Measurements from ENCODE around the gene NSRP1. TPM values are rescaled to one million over a fixed set of nuclear protein-coding genes. Genes with fewer than 3 reads are reported as not detected.
"Not testable (repeated sequence)": the region's sequence is repeated elsewhere in the genome, so short reads cannot be mapped to it uniquely, and the experiment has no call there.

NSRP1 gene
- total RNA-seq, 1 donor from 2014 or later: 28.2 TPM

DNA sequence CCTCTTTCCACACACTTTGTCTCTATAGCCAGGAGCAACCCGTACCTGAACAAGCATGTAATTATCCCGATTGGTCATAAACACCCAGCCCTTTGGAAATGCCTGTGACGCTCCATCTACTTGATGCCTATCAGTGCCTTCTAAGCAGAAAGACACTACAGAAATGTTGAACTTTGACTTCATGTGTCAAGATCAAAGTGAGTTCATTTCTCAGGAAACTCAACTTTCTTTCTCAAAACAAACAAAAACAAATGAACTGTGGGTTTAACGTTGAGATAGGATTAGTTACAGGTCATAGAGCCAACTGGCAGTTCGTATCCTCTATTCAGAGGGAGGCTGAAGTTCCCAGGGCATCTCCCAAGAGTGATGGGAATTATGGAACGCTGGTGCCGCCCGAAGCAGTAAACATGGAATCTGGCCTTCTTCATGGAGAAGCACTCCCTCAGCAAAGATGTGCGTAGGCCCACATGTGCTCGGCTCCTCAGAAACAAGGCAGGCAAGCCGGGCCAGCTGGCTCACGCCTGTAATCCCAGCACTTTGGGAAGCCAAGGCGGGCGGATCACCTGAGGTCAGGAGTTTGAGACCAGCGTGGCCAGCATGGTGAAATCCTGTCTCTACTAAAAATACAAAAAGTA is 109.4 kb downstream of the NSRP1 start:
- TF ChIP-seq, protein P1, sequence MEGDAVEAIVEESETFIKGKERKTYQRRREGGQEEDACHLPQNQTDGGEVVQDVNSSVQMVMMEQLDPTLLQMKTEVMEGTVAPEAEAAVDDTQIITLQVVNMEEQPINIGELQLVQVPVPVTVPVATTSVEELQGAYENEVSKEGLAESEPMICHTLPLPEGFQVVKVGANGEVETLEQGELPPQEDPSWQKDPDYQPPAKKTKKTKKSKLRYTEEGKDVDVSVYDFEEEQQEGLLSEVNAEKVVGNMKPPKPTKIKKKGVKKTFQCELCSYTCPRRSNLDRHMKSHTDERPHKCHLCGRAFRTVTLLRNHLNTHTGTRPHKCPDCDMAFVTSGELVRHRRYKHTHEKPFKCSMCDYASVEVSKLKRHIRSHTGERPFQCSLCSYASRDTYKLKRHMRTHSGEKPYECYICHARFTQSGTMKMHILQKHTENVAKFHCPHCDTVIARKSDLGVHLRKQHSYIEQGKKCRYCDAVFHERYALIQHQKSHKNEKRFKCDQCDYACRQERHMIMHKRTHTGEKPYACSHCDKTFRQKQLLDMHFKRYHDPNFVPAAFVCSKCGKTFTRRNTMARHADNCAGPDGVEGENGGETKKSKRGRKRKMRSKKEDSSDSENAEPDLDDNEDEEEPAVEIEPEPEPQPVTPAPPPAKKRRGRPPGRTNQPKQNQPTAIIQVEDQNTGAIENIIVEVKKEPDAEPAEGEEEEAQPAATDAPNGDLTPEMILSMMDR (conservative IDR thresholded peaks at IDR 0.05): no peak

DNA sequence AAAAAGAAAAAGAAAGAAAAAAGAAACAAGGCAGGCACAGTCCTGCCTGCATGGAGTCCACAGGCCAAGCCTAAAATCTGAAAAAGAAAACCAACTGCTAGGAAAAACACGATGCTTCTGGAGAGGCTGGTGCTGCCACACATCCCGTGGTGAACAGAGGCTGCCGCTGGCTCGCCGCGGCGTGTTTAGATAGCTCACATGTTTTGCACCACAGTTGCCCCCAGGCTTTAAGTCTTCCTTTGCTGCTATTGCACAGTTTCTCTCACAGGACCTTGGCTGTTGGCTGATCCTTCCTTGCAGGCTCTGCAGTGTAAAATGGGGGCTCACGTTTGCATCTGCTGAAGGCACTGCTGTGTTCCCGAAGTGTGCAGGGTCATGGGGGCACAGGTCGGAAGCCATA is 110.3 kb downstream of the NSRP1 start:
- no peaks in the 10 kb centered on the region for H3K36me3 Mint-ChIP-seq (ENCODE audit: low read depth)
- H3K4me1 Mint-ChIP-seq: peaks cover 45% of the 10 kb centered on the region
- peak overlapping the region; percentile 17 for H3K27ac Mint-ChIP-seq (ENCODE audit: unreplicated experiment)
- TF ChIP-seq, protein P1 (conservative IDR thresholded peaks at IDR 0.05): no peak
- no peaks in the 10 kb centered on the region for H3K9me3 Mint-ChIP-seq
- H3K4me3 Mint-ChIP-seq: peak overlapping the region; percentile 32
- peaks cover 29% of the 10 kb centered on the region for H3K27me3 Mint-ChIP-seq (ENCODE audit: low read depth)
- no peak for DNase-seq (ENCODE audit: low read depth, low spot score)

More for the DNA sequence above, 109.4 kb downstream of the NSRP1 start:
- DNase-seq (ENCODE audit: low read depth, low spot score): no peak
- Mint-ChIP-seq H3K36me3 (ENCODE audit: low read depth) (no peaks in the 10 kb centered on the region), H3K4me3 (no peak overlapping the region), H3K27me3 (ENCODE audit: low read depth) (peaks cover 25% of the 10 kb centered on the region), H3K9me3 (no peaks in the 10 kb centered on the region), H3K4me1 (peaks cover 49% of the 10 kb centered on the region), H3K27ac (ENCODE audit: unreplicated experiment) (no peak overlapping the region)

DNA sequence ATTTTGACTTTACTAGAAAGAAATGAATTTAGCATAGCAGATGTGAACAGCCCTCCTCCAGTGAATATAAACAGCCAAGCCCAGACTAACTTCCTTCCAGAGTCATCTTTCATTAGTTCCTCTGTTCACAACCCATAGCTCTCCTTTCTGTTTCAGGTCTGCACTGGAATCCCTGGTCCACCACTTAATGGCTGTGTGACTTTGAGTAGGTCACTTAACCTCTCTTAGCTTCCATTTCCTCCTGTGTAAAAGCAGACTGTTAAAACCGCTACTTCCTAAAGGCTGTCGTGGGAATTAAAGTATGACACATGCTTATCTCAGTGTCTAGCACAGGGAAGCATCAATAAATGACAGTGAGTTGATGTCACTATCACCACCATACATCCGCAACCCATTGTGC is 111.4 kb downstream of the NSRP1 start:
- Mint-ChIP-seq H3K9me3 (no peaks in the 10 kb centered on the region), H3K27me3 (ENCODE audit: low read depth) (peaks cover 41% of the 10 kb centered on the region), H3K4me3 (no peak overlapping the region), H3K4me1 (peaks cover 33% of the 10 kb centered on the region), H3K36me3 (ENCODE audit: low read depth) (no peaks in the 10 kb centered on the region), H3K27ac (ENCODE audit: unreplicated experiment) (no peak overlapping the region)
- no peak for DNase-seq (ENCODE audit: low read depth, low spot score)
- TF ChIP-seq, protein P1 (conservative IDR thresholded peaks at IDR 0.05): no peak

DNA sequence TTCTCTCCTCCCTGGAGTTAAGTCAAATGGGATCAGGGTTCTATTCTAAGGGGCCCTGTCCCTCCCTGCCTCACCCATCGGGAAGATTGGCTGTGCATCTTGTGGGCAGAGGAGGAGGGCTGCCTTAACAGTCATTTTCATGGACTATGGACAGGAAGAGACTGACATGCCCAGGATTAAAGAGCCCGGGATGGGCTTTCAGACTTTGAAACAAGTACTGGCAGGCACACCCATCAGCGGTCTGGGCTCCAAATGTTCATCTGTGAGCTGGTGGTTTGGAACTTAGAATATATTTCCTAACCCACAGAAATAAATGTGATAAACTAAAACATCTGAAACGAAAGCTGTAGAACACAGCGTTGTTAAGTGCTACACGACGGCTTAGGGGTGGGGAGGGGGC is 112.4 kb downstream of the NSRP1 start:
- H3K36me3 Mint-ChIP-seq (ENCODE audit: low read depth): no peaks in the 10 kb centered on the region
- TF ChIP-seq, protein P1 (conservative IDR thresholded peaks at IDR 0.05): no peak
- H3K4me3 Mint-ChIP-seq: no peak overlapping the region
- H3K9me3 Mint-ChIP-seq: no peaks in the 10 kb centered on the region
- H3K27me3 Mint-ChIP-seq (ENCODE audit: low read depth): peaks cover 51% of the 10 kb centered on the region
- no peak for DNase-seq (ENCODE audit: low read depth, low spot score)
- peaks cover 23% of the 10 kb centered on the region for H3K4me1 Mint-ChIP-seq
- no peak overlapping the region for H3K27ac Mint-ChIP-seq (ENCODE audit: unreplicated experiment)

DNA sequence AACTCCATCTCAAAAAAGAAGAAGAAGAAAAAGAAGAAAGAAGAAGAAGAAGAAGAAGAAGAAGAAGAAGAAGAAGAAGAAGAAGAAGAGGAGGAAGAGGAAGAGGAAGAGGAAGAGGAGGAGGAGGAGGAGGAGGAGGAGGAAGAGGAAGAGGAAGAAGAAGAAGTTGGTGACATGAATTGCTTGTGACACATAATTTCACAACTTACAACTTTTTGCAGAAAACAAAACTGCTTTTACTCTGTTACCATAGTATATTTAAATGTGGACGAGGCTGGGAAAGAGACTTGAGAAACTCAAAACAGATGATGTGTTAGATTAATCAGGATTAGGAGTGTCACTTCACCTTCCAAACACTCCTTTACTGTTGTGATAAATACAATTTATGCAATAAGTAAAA is 113.4 kb downstream of the NSRP1 start:
- H3K27ac Mint-ChIP-seq (ENCODE audit: unreplicated experiment): not testable (repeated sequence)

DNA sequence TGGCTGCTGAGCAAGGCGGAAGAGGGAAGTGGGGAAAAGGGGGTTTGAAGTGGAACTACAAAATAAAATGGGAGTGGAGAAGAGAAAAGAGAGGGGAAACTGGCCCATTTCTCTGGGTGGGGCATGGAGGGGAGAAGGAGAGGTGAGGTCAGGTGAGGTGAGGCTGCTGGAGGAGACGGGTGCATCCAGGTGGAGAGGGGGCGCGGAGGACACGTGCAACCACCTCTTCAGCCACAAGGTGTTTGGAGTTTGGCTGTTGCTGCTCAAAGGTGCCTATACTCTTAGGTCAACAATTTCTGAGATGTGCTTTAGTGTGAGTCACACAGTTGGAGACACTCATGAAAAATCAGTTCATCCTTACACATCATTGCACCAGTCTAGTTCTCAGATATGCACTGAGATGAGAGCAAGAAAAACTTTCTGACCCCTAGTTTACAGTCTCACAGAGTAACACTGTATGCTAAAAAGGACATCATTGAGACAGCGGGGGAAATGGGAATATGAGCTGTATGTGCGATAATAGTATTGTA is 114.0 kb downstream of the NSRP1 start:
- no peak overlapping the region for H3K27ac Mint-ChIP-seq (ENCODE audit: unreplicated experiment)
- H3K9me3 Mint-ChIP-seq: no peaks in the 10 kb centered on the region
- no peaks in the 10 kb centered on the region for H3K36me3 Mint-ChIP-seq (ENCODE audit: low read depth)
- TF ChIP-seq, protein P1 (conservative IDR thresholded peaks at IDR 0.05): no peak
- peaks cover 13% of the 10 kb centered on the region for H3K4me1 Mint-ChIP-seq
- peaks cover 66% of the 10 kb centered on the region for H3K27me3 Mint-ChIP-seq (ENCODE audit: low read depth)
- no peak overlapping the region for H3K4me3 Mint-ChIP-seq
- no peak for DNase-seq (ENCODE audit: low read depth, low spot score)

More for the DNA sequence above, 113.4 kb downstream of the NSRP1 start:
- peaks cover 61% of the 10 kb centered on the region for H3K27me3 Mint-ChIP-seq (ENCODE audit: low read depth)
- peaks cover 18% of the 10 kb centered on the region for H3K4me1 Mint-ChIP-seq
- H3K36me3 Mint-ChIP-seq (ENCODE audit: low read depth); H3K4me3 Mint-ChIP-seq; H3K9me3 Mint-ChIP-seq; DNase-seq (ENCODE audit: low read depth, low spot score): not testable (repeated sequence)

Measured in neural crest cell (in vitro differentiated cells).